Astrocyte of the cerebellum (primary cell): Measurements from ENCODE around the gene ACOX3.

Experiments used
- DNase-seq: peaks from one replicate; pipeline ENCODE4 v3.0.0-alpha.2; 2011; ENCODE audit warnings: low read depth
- H3K4me3 ChIP-seq: 2 replicates; pipeline ENCODE4 v1.5.1; 2011; ENCODE audit warnings: mild to moderate bottlenecking, low read depth, low read length, moderate library complexity
- in situ Hi-C: cut with HindIII; loops from 2 replicates; pipeline ENCODE4 v1.10.0; 2017; ENCODE audit warnings: low sequenced_read_pairs
- TF ChIP-seq, protein P1 (sequence below): IDR thresholded peaks from 2 replicates; pipeline ENCODE4 v1.5.1; 2012; ENCODE audit warnings: low read length, low read depth, moderate library complexity, mild to moderate bottlenecking; ENCODE audit errors: missing control alignments

Gene ACOX3

DNA sequence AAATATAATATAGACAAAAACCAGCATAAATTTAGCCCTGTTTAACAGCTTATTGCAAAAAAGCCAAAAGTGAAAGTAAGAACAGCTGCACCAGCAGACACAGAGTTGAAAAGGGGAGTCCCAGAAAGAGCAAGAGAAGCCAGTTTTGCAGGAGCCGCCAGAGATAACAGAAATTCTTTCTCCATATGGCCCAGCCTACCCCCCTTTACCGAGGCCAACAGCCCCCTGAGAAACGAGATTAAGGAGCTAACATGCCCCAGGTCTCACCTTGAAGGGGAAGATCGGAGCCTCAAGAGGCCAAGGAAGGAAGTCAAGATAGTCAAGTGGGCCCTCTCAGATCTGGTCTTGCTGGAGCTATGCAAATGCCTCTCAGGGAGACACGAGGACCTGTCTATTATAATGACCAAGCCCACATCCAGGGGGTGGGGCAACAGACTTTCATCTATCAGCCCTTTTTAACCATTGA lies 4.8 kb downstream of the ACOX3 start:
- no peak for DNase-seq
- in situ Hi-C loops = no loop called here
- no peak overlapping the region for H3K4me3 ChIP-seq
- TF ChIP-seq, protein P1, sequence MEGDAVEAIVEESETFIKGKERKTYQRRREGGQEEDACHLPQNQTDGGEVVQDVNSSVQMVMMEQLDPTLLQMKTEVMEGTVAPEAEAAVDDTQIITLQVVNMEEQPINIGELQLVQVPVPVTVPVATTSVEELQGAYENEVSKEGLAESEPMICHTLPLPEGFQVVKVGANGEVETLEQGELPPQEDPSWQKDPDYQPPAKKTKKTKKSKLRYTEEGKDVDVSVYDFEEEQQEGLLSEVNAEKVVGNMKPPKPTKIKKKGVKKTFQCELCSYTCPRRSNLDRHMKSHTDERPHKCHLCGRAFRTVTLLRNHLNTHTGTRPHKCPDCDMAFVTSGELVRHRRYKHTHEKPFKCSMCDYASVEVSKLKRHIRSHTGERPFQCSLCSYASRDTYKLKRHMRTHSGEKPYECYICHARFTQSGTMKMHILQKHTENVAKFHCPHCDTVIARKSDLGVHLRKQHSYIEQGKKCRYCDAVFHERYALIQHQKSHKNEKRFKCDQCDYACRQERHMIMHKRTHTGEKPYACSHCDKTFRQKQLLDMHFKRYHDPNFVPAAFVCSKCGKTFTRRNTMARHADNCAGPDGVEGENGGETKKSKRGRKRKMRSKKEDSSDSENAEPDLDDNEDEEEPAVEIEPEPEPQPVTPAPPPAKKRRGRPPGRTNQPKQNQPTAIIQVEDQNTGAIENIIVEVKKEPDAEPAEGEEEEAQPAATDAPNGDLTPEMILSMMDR = no peak

DNA sequence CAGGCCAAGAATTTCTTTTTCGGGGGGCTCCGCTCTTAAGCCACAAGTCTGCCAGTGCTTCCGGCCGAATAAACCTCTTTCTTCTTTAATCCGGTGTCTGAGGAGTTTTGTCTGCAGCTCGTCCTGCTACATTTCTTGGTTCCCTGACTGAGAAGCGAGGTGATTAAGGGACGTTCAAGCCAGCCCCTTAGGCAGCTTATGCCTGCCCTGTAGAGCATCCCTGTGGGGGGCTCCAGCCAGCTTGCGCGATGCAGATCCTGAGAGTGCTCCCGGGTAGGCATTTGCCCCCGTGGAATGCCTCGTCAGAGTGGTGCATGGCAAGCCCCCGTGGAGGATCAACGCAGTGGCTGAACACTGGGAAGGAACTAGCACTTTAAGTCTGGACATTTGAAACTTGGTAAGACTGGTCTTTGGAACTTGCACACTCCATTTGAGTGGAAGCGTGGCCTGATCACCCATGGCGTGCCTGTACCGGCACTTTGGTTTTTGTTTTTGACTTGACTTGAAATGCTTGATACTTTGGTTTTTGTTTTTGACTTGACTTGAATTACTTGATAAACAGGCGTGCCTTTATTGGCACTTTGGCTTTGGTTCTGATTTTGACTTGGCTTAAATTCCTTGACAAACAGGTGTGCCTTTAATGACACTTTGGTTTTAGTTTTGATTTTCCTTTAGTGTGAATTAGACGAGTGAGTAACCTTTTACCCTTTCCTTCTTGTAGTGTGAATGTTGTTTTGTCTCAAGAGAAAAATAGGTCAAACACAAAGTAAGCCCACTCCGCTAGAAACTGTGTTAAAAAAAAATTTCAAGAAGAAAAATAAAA lies 6.1 kb downstream of the ACOX3 start:
- H3K4me3 ChIP-seq = no peak overlapping the region
- DNase-seq = no peak
- in situ Hi-C loops = no loop called here
- TF ChIP-seq, protein P1 = no peak

- DNase-seq = no peak
- TF ChIP-seq, protein P1 = no peak
- no peak overlapping the region for H3K4me3 ChIP-seq
- in situ Hi-C loops = no loop called here
Observed at GRCh38 chr4:8433136-8433535, 7.4 kb downstream of the ACOX3 start.

DNA sequence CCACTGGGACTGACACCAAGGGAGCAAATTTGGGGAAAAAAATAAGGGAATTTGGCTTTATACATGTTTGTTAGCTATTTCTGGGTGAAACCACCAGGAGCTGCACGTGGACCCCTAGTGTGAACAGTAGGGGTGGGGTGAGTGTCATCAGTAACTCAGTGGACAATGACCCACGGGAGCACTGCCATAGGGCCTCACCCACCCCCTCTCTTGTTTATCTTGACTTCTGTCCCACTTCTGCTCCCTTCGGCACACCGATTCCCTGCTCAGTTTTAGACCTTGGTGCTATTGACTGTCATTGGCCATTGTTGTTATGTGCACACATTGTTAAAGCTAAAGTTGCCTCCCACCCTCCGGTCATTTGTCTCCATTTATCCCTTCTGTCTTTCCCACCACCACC lies 9.0 kb downstream of the ACOX3 start:
- TF ChIP-seq, protein P1 = no peak
- in situ Hi-C loops = no loop called here
- no peak overlapping the region for H3K4me3 ChIP-seq
- no peak for DNase-seq

- in situ Hi-C loops = no loop called here
- DNase-seq = peak; percentile 43
- TF ChIP-seq, protein P1 = peak; percentile 66
Observed at GRCh38 chr4:8428288-8429097, 12.0 kb downstream of the ACOX3 start.

DNA sequence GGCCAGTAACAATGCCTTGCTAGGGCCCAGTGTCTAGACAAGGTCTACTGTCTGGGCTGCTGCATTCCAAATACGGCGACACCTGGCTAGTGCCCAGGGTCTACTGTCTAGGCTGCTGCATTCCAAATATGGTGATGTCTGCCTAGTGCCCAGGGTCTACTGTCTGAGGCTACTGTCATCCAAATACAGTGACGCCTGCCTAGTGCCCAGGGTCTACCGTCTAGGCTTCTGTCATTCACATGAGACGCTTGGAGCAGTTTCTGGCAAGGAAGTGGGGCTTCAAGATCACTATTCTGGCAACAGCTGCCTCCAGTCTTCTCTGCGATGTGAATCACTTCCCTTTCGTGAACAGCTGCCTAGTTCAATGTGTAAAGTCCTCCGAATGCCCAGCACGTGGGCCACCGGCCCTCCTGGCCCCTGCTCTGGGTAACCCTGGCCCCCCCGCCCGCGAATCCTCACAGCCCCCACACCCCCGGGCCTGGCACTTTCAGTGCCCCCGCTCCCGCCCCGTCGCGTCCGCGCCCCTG lies 12.7 kb downstream of the ACOX3 start:
- no peak for DNase-seq
- in situ Hi-C loops = no loop called here

More at GRCh38 chr4:8428288-8429097, 12.0 kb downstream of the ACOX3 start:
- peak overlapping the region; percentile 75 for H3K4me3 ChIP-seq

More for the DNA sequence above, 12.7 kb downstream of the ACOX3 start:
- peak overlapping the region; percentile 75 for H3K4me3 ChIP-seq
- TF ChIP-seq, protein P1 = no peak
